K562 (cell line): Measurements from ENCODE around the gene UQCC5. TPM values are rescaled to one million over a fixed set of nuclear protein-coding genes. Genes with fewer than 3 reads are reported as not detected.

ENCODE experiments used
- ATAC-seq: fragments of 200-7000 bp; cut with Tn5 transposase; 3 replicates; pipeline ENCODE4 v1.9.1; 2020; ENCODE audit warnings: moderate library complexity
- BruUV-seq: library from RNA; stranded (reverse); fragments of 400-500 nt; replicated peaks from 2 replicates; lab custom pipeline; 2021; lab: Mats Ljungman, UMichigan
- CTCF ChIA-PET: fragments of 300-600 bp; formaldehyde crosslinking; extraction: SDS; loops from one replicate; lab custom pipeline; 2021; ENCODE audit warnings: low intra/inter-chr PET ratio; lab: Yijun Ruan, JAX
- POLR2A ChIA-PET: fragments of 300-600, 350-650 bp; sonication (Branson Sonifier 250); formaldehyde crosslinking; extraction: SDS; loops from one replicate; lab custom pipeline; 2021; ENCODE audit warnings: antibody characterized with exemption, inconsistent platforms; lab: Yijun Ruan, JAX
- DNase-seq, 4 experiments: peaks; one replicate each; pipeline versions ENCODE4 v3.0.0 to v3.0.0-alpha.2; 2011 to 2018; ENCODE audit warnings: low spot score in 3 of 4, mixed read lengths in 3 of 4; ENCODE audit errors: extremely low read depth in 1 of 4
- FAIRE-seq: peaks from 2 replicates; lab custom pipeline; 2011; peaks lifted over from hg19 to GRCh38; lab: Jason Lieb, UNC
- H2AFZ ChIP-seq: 2 replicates; pipeline ENCODE4 v1.6.0; 2011; ENCODE audit warnings: low read depth, low read length, control low read depth, inconsistent platforms
- H3K27ac ChIP-seq: fragments of 200-600 bp; 3 replicates; pipeline ENCODE4 v1.8.0; 2011; ENCODE audit warnings: low read depth, mild to moderate bottlenecking, control low read depth, inconsistent platforms, low read length, moderate library complexity, mixed read lengths; ENCODE audit errors: extremely low read depth
- H3K27me3 ChIP-seq, 2 experiments: fragments of 300-600 bp in 1 of 2; 2 replicates in 1 of 2; 3 replicates in 1 of 2; pipeline versions ENCODE4 v1.6.0 to v1.8.0; 2011; ENCODE audit warnings: inconsistent platforms in 2 of 2, low read length in 2 of 2, mild to moderate bottlenecking in 1 of 2, mixed read lengths in 1 of 2, moderate library complexity in 1 of 2; ENCODE audit not compliant: control insufficient read depth in 2 of 2, insufficient read depth in 2 of 2
- H3K36me3 ChIP-seq: fragments of 300-600 bp; 3 replicates; pipeline ENCODE4 v1.8.0; 2011; ENCODE audit warnings: mild to moderate bottlenecking, low read length, inconsistent platforms; ENCODE audit not compliant: control insufficient read depth, insufficient read depth
- H3K4me1 ChIP-seq, 2 experiments: fragments of 200-600 bp in 1 of 2; replicated peaks in 1 of 2; 2 replicates in 1 of 2; 3 replicates in 1 of 2; pipeline versions ENCODE4 v1.5.1 to v1.8.0; 2011; ENCODE audit warnings: inconsistent platforms in 2 of 2, low read length in 2 of 2, mild to moderate bottlenecking in 1 of 2, mixed read lengths in 1 of 2, moderate library complexity in 1 of 2; ENCODE audit not compliant: control insufficient read depth in 2 of 2, insufficient read depth in 2 of 2
- H3K4me2 ChIP-seq: 2 replicates; pipeline ENCODE4 v1.6.1; 2011; ENCODE audit warnings: low read length, control low read depth, inconsistent platforms, mixed read lengths; ENCODE audit not compliant: insufficient read depth
- H3K4me3 ChIP-seq: fragments of 200-600 bp; sonication (generic), shearing (Covaris generic); 2 replicates; pipeline ENCODE4 v1.5.1; 2016; ENCODE audit warnings: control low read depth, inconsistent platforms
- H3K79me2 ChIP-seq: fragments of 200-600 bp; 3 replicates; pipeline ENCODE4 v1.8.0; 2011; ENCODE audit warnings: low read length, inconsistent platforms; ENCODE audit not compliant: control insufficient read depth, insufficient read depth
- H3K9ac ChIP-seq, 2 experiments: 2 replicates each; pipeline versions ENCODE4 v1.6.0 to v1.6.1; 2011; ENCODE audit warnings: low read depth in 2 of 2, low read length in 2 of 2, control low read depth in 1 of 2, inconsistent platforms in 1 of 2, mild to moderate bottlenecking in 1 of 2, mixed read lengths in 1 of 2; ENCODE audit not compliant: insufficient read depth in 1 of 2
- H3K9me1 ChIP-seq: one replicate; pipeline ENCODE4 v1.6.0; 2011; ENCODE audit warnings: inconsistent platforms, mild to moderate bottlenecking, low read length, moderate library complexity; ENCODE audit not compliant: control insufficient read depth, insufficient read depth
- H3K9me3 ChIP-seq: replicated peaks from 2 replicates; pipeline ENCODE4 v1.5.1; 2011; ENCODE audit warnings: low read depth, low read length, inconsistent platforms; ENCODE audit not compliant: control insufficient read depth, insufficient read depth
- H4K20me1 ChIP-seq: replicated peaks from 2 replicates; pipeline ENCODE4 v1.6.1; 2011; ENCODE audit warnings: low read length, inconsistent platforms, mixed read lengths; ENCODE audit not compliant: control insufficient read depth, insufficient read depth
- LEF1 ChIP-seq: fragments of 450-650 bp; IDR thresholded peaks from 2 replicates; pipeline ENCODE4 v1.6.1; 2016; ENCODE audit warnings: mild to moderate bottlenecking
- MEF2A ChIP-seq: IDR thresholded peaks from 2 replicates; pipeline ENCODE4 v1.6.1; 2011; ENCODE audit warnings: low read depth, mild to moderate bottlenecking, low read length, moderate library complexity; ENCODE audit not compliant: control insufficient read depth
- NR2C1 ChIP-seq, 2 experiments: fragments of 450-650 bp; IDR thresholded peaks; 2 replicates each; pipeline ENCODE4 v1.6.1; 2017; ENCODE audit warnings: mild to moderate bottlenecking in 2 of 2, antibody characterized with exemption in 1 of 2, inconsistent platforms in 1 of 2, missing compliant biosample characterization in 1 of 2, missing genetic modification characterization in 1 of 2
- WGBS: fragments of 100-300 bp; shearing (Covaris generic); methylation state at CpG from one replicate; pipeline ENCODE4 v1.1.6; 2016; ENCODE audit warnings: low coverage, mixed read lengths; ENCODE audit not compliant: insufficient coverage; ENCODE audit errors: missing lambda C conversion rate; 5-methylcytosine and 5-hydroxymethylcytosine counted together
- in situ Hi-C: fragments of 300-500 bp; cut with MboI; formaldehyde crosslinking; loops from 4 replicates; pipeline ENCODE4 v1.15.0; 2018; ENCODE audit warnings: inconsistent platforms, mixed read lengths
- intact Hi-C: fragments of 100-400 bp; cut with micrococcal nuclease; formaldehyde crosslinking; loops from 2 replicates; pipeline ENCODE4 v1.14.2; 2022
- polyA plus RNA-seq, 8 experiments: library from polyadenylated mRNA; depleted of rRNA in 4 of 8; stranded (reverse) in 5 of 8; unstranded in 3 of 8; fragments of >200 nt; fragmentation: Nextera tagmentation in 2 of 8; fragmentation: Illumina TruSeq in 1 of 8; extraction: Ambion mirVana in 2 of 8; extraction: Trizol in 1 of 8; gene quantifications; 2 replicates each; pipeline versions ENCODE4 v1.2.1 to v1.2.3, GENCODE V29; 2011 to 2014; ENCODE audit warnings: inconsistent platforms in 1 of 8, missing spikeins in 1 of 8
- total RNA-seq, 7 experiments: library from RNA; depleted of rRNA in 6 of 7; stranded (reverse); fragments of >200 nt in 6 of 7; fragmentation: Illumina TruSeq in 2 of 7; extraction: Trizol in 2 of 7; gene quantifications; 2 replicates each; pipeline versions ENCODE4 v1.2.1 to v1.2.3, GENCODE V29; 2011 to 2021; ENCODE audit warnings: low replicate concordance in 1 of 7
- TF ChIP-seq, protein P1 (sequence below): fragments of 250-450 bp; sonication (Bioruptor Pico); IDR thresholded peaks from 2 replicates; pipeline ENCODE4 v1.4.0; 2020; ENCODE audit warnings: mild to moderate bottlenecking, moderate library complexity, borderline replicate concordance

Gene UQCC5
- total and polyA plus RNA-seq, 9 of the 15 experiments (the other 6 are each of a cell fraction or from before 2014, with no cell fraction given): 10.2 to 55.4 (median 33.8) TPM

DNA sequence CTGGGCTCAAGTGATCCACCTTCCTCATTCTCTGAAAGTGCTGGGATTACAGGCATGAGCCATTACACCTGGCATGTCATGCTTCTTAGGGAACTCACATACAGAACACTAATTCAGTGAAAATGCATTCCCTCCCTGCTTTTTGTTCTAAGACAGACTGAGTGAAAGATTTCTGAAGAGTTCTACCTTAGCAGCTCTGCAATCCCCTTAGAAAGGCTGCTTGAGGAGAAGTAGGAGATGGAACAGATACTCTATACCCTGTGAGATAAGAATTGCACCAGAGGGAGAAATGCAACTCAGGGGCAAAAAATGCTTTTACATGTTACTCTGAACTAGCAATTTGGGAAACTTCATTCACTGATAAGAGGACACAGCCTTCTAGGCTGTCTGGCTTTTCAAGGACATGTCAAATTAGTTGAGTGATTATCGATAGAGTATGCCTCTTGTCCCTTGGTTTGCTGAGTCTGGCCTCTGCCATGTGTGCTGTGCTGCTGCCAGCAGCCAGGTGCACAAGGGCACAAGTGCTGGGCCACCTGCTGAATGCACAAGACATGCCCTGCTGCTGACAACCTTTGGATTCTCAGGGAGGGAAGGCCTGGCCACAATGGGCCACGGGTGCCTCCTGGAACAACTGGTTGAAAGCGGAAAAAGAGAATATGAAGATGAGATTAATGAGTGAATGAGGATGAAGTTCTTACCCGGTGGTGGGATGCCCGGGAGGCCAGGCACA, 17.8 kb downstream of the UQCC5 start:
- TF ChIP-seq LEF1 (no peak), MEF2A (no peak), NR2C1 (IDR thresholded peaks at IDR 0.05) (no peak), NR2C1 (tag; IDR thresholded peaks at IDR 0.05) (no peak)
- TF ChIP-seq, protein P1, sequence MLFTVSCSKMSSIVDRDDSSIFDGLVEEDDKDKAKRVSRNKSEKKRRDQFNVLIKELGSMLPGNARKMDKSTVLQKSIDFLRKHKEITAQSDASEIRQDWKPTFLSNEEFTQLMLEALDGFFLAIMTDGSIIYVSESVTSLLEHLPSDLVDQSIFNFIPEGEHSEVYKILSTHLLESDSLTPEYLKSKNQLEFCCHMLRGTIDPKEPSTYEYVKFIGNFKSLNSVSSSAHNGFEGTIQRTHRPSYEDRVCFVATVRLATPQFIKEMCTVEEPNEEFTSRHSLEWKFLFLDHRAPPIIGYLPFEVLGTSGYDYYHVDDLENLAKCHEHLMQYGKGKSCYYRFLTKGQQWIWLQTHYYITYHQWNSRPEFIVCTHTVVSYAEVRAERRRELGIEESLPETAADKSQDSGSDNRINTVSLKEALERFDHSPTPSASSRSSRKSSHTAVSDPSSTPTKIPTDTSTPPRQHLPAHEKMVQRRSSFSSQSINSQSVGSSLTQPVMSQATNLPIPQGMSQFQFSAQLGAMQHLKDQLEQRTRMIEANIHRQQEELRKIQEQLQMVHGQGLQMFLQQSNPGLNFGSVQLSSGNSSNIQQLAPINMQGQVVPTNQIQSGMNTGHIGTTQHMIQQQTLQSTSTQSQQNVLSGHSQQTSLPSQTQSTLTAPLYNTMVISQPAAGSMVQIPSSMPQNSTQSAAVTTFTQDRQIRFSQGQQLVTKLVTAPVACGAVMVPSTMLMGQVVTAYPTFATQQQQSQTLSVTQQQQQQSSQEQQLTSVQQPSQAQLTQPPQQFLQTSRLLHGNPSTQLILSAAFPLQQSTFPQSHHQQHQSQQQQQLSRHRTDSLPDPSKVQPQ (CRISPR knock-in tag): no peak
- intact Hi-C loops (no loop called here), in situ Hi-C loops (no loop called here)
- DNase-seq (no peak), FAIRE-seq (no peak), ATAC-seq (no peak)
- BruUV-seq: no TSS peak
- Histone ChIP-seq H3K4me1 (peaks cover 0 to 4% of the 10 kb centered on the region in 2 experiments; a peak in 2 of 5 replicates), H3K27ac (no peak overlapping the region), H2AFZ (no peak overlapping the region), H3K4me2 (no peak overlapping the region), H3K4me3 (no peak overlapping the region), H3K9me3 (no peaks in the 10 kb centered on the region), H3K27me3 (no peaks in the 10 kb centered on the region), H3K9me1 (no peaks in the 10 kb centered on the region), H3K79me2 (no peaks in the 10 kb centered on the region), H3K36me3 (peaks cover 60% of the 10 kb centered on the region), H3K9ac (peak overlapping the region in 1 of 2 experiments; percentile 68; a peak in 2 of 4 replicates), H4K20me1 (0 out of 2 replicates have a peak, but pooled peaks cover 4% of the 10 kb centered on the region)
- POLR2A ChIA-PET: interaction anchor here (0.8 kb wide), 1 partner anchor 17 kb away, joined by 4 read pairs; no protein-coding TSS in a partner anchor
- WGBS: 98% methylated on average over 4 of the region's 5 CpGs
- CTCF ChIA-PET: no interaction called here
